HCT116 (cell line): ENCODE measurements around the gene ABR. TPM values are rescaled to one million over a fixed set of nuclear protein-coding genes. Genes with fewer than 3 reads are reported as not detected.

Source experiments
- ATAC-seq: fragments of 200-7000 bp; cut with Tn5 transposase; 2 replicates; pipeline ENCODE4 v1.9.1; 2020; ENCODE audit warnings: mild to moderate bottlenecking, moderate library complexity
- BruUV-seq: library from RNA; stranded (reverse); fragments of 400-500 nt; replicated peaks from 2 replicates; lab custom pipeline; 2021; lab: Mats Ljungman, UMichigan
- CTCF ChIA-PET: fragments of 300-600 bp; sonication (Branson Sonifier 250); formaldehyde crosslinking; loops from one replicate; lab custom pipeline; 2021; ENCODE audit warnings: antibody characterized with exemption; lab: Charles Lee
- POLR2A ChIA-PET: fragments of 300-600, 350-600 bp; sonication (Branson Sonifier 250); formaldehyde crosslinking; loops from one replicate; lab custom pipeline; 2021; ENCODE audit warnings: antibody characterized with exemption; lab: Charles Lee
- RAD21 ChIA-PET, 2 experiments: fragments of 300-600 bp; sonication (Branson Sonifier 250); formaldehyde crosslinking; loops; one replicate each; lab custom pipeline; 2023; ENCODE audit warnings: low total read pairs in 2 of 2; ENCODE audit not compliant: uncharacterized antibody in 2 of 2, unreplicated experiment in 2 of 2, low non-redundant PET in 1 of 2; lab: Charles Lee
- DNase-seq: peaks from one replicate; pipeline ENCODE4 v3.0.0-alpha.2; 2010; ENCODE audit warnings: low read depth, low spot score
- H2AFZ ChIP-seq: fragments of 200-600 bp; shearing (Covaris generic), sonication (generic); 2 replicates; pipeline ENCODE4 v1.6.1; 2017; ENCODE audit warnings: low read depth, mixed run types, mixed read lengths, antibody characterized with exemption, low read length; ENCODE audit not compliant: poor library complexity, severe bottlenecking
- H3K27ac ChIP-seq: 2 replicates; pipeline ENCODE4 v1.5.1; 2012; ENCODE audit warnings: low read depth, low read length
- H3K27me3 ChIP-seq: fragments of 200-600 bp; sonication (generic); 2 replicates; pipeline ENCODE4 v1.6.1; 2016; ENCODE audit warnings: mixed run types, low read length, mixed read lengths; ENCODE audit not compliant: insufficient read depth
- H3K36me3 ChIP-seq, 2 experiments: fragments of 200-500 bp in 1 of 2; fragments of 200-600 bp in 1 of 2; sonication (Bioruptor generic) in 1 of 2; sonication (generic) in 1 of 2; 2 replicates each; pipeline versions ENCODE4 v1.5.1 to v1.6.1; 2014 to 2016; ENCODE audit warnings: low read length in 2 of 2, inconsistent platforms in 1 of 2, mixed read lengths in 1 of 2, mixed run types in 1 of 2; ENCODE audit not compliant: insufficient read depth in 2 of 2, control insufficient read depth in 1 of 2
- H3K4me1 ChIP-seq, 2 experiments: fragments of 200-600 bp in 1 of 2; sonication (generic) in 1 of 2; 2 replicates each; pipeline versions ENCODE4 v1.5.1 to v1.6.1; 2012 to 2017; ENCODE audit warnings: low read length in 2 of 2, inconsistent platforms in 1 of 2, mild to moderate bottlenecking in 1 of 2, mixed read lengths in 1 of 2, mixed run types in 1 of 2, moderate library complexity in 1 of 2; ENCODE audit not compliant: insufficient read depth in 2 of 2, control insufficient read depth in 1 of 2
- H3K4me2 ChIP-seq: fragments of 200-600 bp; sonication (generic); 2 replicates; pipeline ENCODE4 v1.6.1; 2017; ENCODE audit warnings: mixed run types, low read length, mixed read lengths
- H3K4me3 ChIP-seq, 2 experiments: fragments of 200-600 bp in 1 of 2; sonication (generic) in 1 of 2; replicated peaks in 1 of 2; 2 replicates each; pipeline ENCODE4 v1.5.1; 2011 to 2016; ENCODE audit warnings: low read length in 2 of 2, control low read depth in 1 of 2, low read depth in 1 of 2, mild to moderate bottlenecking in 1 of 2, mixed read lengths in 1 of 2, mixed run types in 1 of 2
- H3K79me2 ChIP-seq: fragments of 200-600 bp; sonication (generic); 2 replicates; pipeline ENCODE4 v1.6.1; 2017; ENCODE audit warnings: mild to moderate bottlenecking, mixed run types, low read length, moderate library complexity, mixed read lengths; ENCODE audit not compliant: insufficient read depth
- H3K9ac ChIP-seq: fragments of 200-600 bp; sonication (generic); 2 replicates; pipeline ENCODE4 v1.6.1; 2016; ENCODE audit warnings: low read length, mixed read lengths
- H3K9me2 ChIP-seq: fragments of 200-600 bp; sonication (generic), shearing (Covaris generic); 2 replicates; pipeline ENCODE4 v1.6.1; 2017; ENCODE audit warnings: mixed run types, mild to moderate bottlenecking, moderate library complexity; ENCODE audit not compliant: insufficient read depth
- H3K9me3 ChIP-seq, 2 experiments: fragments of 200-500 bp in 1 of 2; fragments of 200-600 bp in 1 of 2; sonication (Bioruptor generic) in 1 of 2; sonication (generic) in 1 of 2; 2 replicates each; pipeline ENCODE4 v1.6.1; 2014 to 2017; ENCODE audit warnings: low read length in 2 of 2, mixed read lengths in 2 of 2, inconsistent platforms in 1 of 2, low read depth in 1 of 2, mild to moderate bottlenecking in 1 of 2, mixed run types in 1 of 2, moderate library complexity in 1 of 2; ENCODE audit not compliant: control insufficient read depth in 1 of 2, insufficient read depth in 1 of 2
- H4K20me1 ChIP-seq: fragments of 200-600 bp; sonication (generic), shearing (Covaris generic); 2 replicates; pipeline ENCODE4 v1.6.1; 2017; ENCODE audit warnings: mixed run types, mild to moderate bottlenecking, moderate library complexity; ENCODE audit not compliant: insufficient read depth
- ATF3 ChIP-seq: IDR thresholded peaks from 2 replicates; pipeline ENCODE4 v1.6.1; 2012
- CBX3 ChIP-seq: IDR thresholded peaks from 2 replicates; pipeline ENCODE4 v1.6.1; 2012; ENCODE audit warnings: low read depth
- CTCF ChIP-seq, 3 experiments: fragments of 200-600 bp in 1 of 3; sonication (generic) in 1 of 3; IDR thresholded peaks in 2 of 3; conservative IDR thresholded peaks in 1 of 3; 2 replicates each; pipeline ENCODE4 v1.5.1; 2012 to 2017; ENCODE audit warnings: low read depth in 2 of 3, low read length in 2 of 3, antibody characterized with exemption in 1 of 3, borderline replicate concordance in 1 of 3, control low read depth in 1 of 3, mild to moderate bottlenecking in 1 of 3, mixed read lengths in 1 of 3, mixed run types in 1 of 3, moderate library complexity in 1 of 3; ENCODE audit not compliant: insufficient read depth in 1 of 3
- POLR2AphosphoS5 ChIP-seq: IDR thresholded peaks from 2 replicates; pipeline ENCODE4 v1.6.1; 2011; ENCODE audit warnings: mild to moderate bottlenecking, low read depth, low read length, moderate library complexity
- YY1 ChIP-seq: IDR thresholded peaks from 2 replicates; pipeline ENCODE4 v1.6.1; 2011; ENCODE audit warnings: low read length, low read depth, moderate library complexity, mild to moderate bottlenecking; ENCODE audit not compliant: insufficient replicate concordance; ENCODE audit errors: extremely low read depth
- intact Hi-C: fragments of 100-400 bp; cut with micrococcal nuclease; formaldehyde crosslinking; loops from 2 replicates; pipeline ENCODE4 v1.10.0; 2022
- total RNA-seq: library from RNA; stranded (reverse); gene quantifications from one replicate; pipeline ENCODE4 v1.2.1, GENCODE V29; 2021; ENCODE audit not compliant: unreplicated experiment
- TF ChIP-seq, protein P1 (sequence below): IDR thresholded peaks from 2 replicates; pipeline ENCODE4 v1.6.1; 2012
- TF ChIP-seq, protein P2 (sequence below): IDR thresholded peaks from 2 replicates; pipeline ENCODE4 v1.6.1; 2012; ENCODE audit warnings: low read depth

ABR gene
- total RNA-seq, 1 experiment from 2014 or later = 58.5 TPM

- no peak for TF ChIP-seq YY1
- TF ChIP-seq, protein P1, sequence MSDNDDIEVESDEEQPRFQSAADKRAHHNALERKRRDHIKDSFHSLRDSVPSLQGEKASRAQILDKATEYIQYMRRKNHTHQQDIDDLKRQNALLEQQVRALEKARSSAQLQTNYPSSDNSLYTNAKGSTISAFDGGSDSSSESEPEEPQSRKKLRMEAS = no peak
These were observed 17.2 kb upstream of the ABR start (continued) for GRCh38 chr17:1196946-1197345.

DNA sequence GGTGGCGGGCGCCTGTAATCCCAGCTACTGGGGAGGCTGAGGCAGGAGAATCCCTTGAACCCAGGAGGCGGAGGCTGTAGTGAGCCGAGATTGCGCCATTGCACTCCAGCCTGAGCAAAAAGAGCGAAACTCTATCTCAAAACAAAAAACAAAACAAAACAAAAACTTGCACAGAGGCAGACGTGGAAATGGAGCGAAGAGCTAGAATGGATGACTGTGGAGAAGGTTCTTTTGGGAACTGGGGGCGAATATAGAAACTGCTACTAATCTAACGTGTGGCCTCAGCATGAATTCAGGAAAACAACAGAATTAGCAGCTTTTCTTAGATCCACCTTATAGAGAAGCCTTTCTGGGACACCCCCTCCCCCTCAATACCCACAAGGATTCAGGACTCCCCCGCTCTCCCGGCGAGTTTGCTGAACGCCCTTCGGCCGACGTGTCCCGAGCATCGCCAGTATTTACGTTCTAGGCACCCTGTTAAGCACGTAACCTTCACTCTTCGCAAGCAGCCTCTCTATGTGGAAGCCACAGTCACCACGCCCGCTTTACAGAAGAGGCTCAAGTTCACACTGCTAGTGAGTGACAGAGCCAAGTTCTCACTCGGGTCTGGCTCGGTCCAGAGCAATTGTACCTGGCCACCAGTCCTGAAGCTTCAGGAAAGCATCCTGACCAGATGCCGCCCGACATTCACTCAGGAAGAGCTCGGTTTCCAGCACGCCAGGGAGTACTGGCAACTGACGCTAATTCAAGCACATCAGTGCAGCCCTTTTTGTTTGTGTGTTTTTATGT lies 13.3 kb upstream of the ABR start:
- Histone ChIP-seq H3K4me2 (no peak overlapping the region), H3K79me2 (no peaks in the 10 kb centered on the region)

More for the DNA sequence above, 13.3 kb upstream of the ABR start:
- peaks cover 4 to 19% of the 10 kb centered on the region in 2 experiments; a peak in 3 of 4 replicates for H3K4me1 ChIP-seq
- DNase-seq (no peak), ATAC-seq (no peak)
- H3K9me3 ChIP-seq = no peaks in the 10 kb centered on the region
- H2AFZ ChIP-seq = no peak overlapping the region
- no peak overlapping the region for H3K4me3 ChIP-seq
- H4K20me1 ChIP-seq = no peaks in the 10 kb centered on the region
- peaks cover 5% of the 10 kb centered on the region; the same call in 1 of the 2 replicates for H3K27me3 ChIP-seq
- H3K9me2 ChIP-seq = no peaks in the 10 kb centered on the region
- ChIA-PET RAD21 (no interaction called here), CTCF (no interaction called here), POLR2A (no interaction called here)
- intact Hi-C loops = no loop called here
- H3K36me3 ChIP-seq = no peaks in the 10 kb centered on the region
- BruUV-seq = no TSS peak
- no peak overlapping the region for H3K9ac ChIP-seq
- TF ChIP-seq POLR2AphosphoS5 (no peak), CBX3 (no peak), CTCF (IDR thresholded peaks at IDR 0.05 in 2 of 3, conservative IDR thresholded peaks at IDR 0.05 in 1 of 3; ENCODE audit: borderline replicate concordance in 1 of 3, insufficient read depth in 1 of 3, low read depth in 2 of 3, low read length in 2 of 3) (no peak), ATF3 (no peak), YY1 (no peak)
- TF ChIP-seq, protein P2, sequence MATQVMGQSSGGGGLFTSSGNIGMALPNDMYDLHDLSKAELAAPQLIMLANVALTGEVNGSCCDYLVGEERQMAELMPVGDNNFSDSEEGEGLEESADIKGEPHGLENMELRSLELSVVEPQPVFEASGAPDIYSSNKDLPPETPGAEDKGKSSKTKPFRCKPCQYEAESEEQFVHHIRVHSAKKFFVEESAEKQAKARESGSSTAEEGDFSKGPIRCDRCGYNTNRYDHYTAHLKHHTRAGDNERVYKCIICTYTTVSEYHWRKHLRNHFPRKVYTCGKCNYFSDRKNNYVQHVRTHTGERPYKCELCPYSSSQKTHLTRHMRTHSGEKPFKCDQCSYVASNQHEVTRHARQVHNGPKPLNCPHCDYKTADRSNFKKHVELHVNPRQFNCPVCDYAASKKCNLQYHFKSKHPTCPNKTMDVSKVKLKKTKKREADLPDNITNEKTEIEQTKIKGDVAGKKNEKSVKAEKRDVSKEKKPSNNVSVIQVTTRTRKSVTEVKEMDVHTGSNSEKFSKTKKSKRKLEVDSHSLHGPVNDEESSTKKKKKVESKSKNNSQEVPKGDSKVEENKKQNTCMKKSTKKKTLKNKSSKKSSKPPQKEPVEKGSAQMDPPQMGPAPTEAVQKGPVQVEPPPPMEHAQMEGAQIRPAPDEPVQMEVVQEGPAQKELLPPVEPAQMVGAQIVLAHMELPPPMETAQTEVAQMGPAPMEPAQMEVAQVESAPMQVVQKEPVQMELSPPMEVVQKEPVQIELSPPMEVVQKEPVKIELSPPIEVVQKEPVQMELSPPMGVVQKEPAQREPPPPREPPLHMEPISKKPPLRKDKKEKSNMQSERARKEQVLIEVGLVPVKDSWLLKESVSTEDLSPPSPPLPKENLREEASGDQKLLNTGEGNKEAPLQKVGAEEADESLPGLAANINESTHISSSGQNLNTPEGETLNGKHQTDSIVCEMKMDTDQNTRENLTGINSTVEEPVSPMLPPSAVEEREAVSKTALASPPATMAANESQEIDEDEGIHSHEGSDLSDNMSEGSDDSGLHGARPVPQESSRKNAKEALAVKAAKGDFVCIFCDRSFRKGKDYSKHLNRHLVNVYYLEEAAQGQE = no peak
- no peak overlapping the region for H3K27ac ChIP-seq
